CD4-positive, CD25-positive, alpha-beta regulatory T cell (primary cell): Measurements from ENCODE around the gene KCNC1. TPM values are rescaled to one million over a fixed set of nuclear protein-coding genes. Genes with fewer than 3 reads are reported as not detected.

Experiments
- ATAC-seq, 2 donors: fragments of 150-1000 bp; cut with Tn5 transposase; one replicate each; pipeline ENCODE4 v1.10.0; 2021; ENCODE audit warnings: low read depth in 2 of 2, moderate number of reproducible peaks in 2 of 2, moderate library complexity in 1 of 2
- DNase-seq, 3 donors: peaks; one replicate each; pipeline versions ENCODE4 v3.0.0 to v3.0.0-alpha.2; 2012 to 2022; ENCODE audit warnings: mixed read lengths in 1 of 3
- H3K27ac ChIP-seq: one replicate; pipeline ENCODE4 v1.7.0; 2013; ENCODE audit warnings: mild to moderate bottlenecking, low read length; ENCODE audit not compliant: insufficient read depth, poor library complexity, severe bottlenecking
- H3K27me3 ChIP-seq: one replicate; pipeline ENCODE4 v1.7.0; 2013; ENCODE audit warnings: low read length; ENCODE audit not compliant: control insufficient read depth, insufficient read depth
- H3K36me3 ChIP-seq: one replicate; pipeline ENCODE4 v1.7.0; 2013; ENCODE audit warnings: mild to moderate bottlenecking, low read length, moderate library complexity; ENCODE audit not compliant: control insufficient read depth, insufficient read depth
- H3K4me1 ChIP-seq: 2 replicates; pipeline ENCODE4 v1.7.0; 2013; ENCODE audit warnings: mild to moderate bottlenecking, low read length; ENCODE audit not compliant: insufficient read depth, control insufficient read depth, poor library complexity, severe bottlenecking
- H3K4me3 ChIP-seq: one replicate; pipeline ENCODE4 v1.7.0; 2013; ENCODE audit warnings: low read depth, mild to moderate bottlenecking, low read length, moderate library complexity
- H3K9me3 ChIP-seq, 2 experiments: 1 replicate in 1 of 2; 2 replicates in 1 of 2; pipeline ENCODE4 v1.7.0; 2013; ENCODE audit warnings: low read length in 2 of 2, mild to moderate bottlenecking in 1 of 2, moderate library complexity in 1 of 2; ENCODE audit not compliant: control insufficient read depth in 2 of 2
- H3K27ac Mint-ChIP-seq, 3 donors: one replicate each; pipeline ENCODE4 v1.8.0; 2020 to 2022; ENCODE audit warnings: mild to moderate bottlenecking in 3 of 3, mixed read lengths in 3 of 3, moderate library complexity in 2 of 3
- H3K27me3 Mint-ChIP-seq: one replicate; pipeline ENCODE4 v1.8.0; 2022; ENCODE audit warnings: mild to moderate bottlenecking, mixed read lengths
- H3K36me3 Mint-ChIP-seq: one replicate; pipeline ENCODE4 v1.8.0; 2020; ENCODE audit warnings: mixed read lengths
- H3K4me1 Mint-ChIP-seq, 4 donors: one replicate each; pipeline ENCODE4 v1.8.0; 2020 to 2022; ENCODE audit warnings: mixed read lengths in 4 of 4, mild to moderate bottlenecking in 1 of 4
- H3K4me3 Mint-ChIP-seq, 4 donors: one replicate each; pipeline ENCODE4 v1.8.0; 2020 to 2022; ENCODE audit warnings: mild to moderate bottlenecking in 4 of 4, mixed read lengths in 4 of 4, moderate library complexity in 3 of 4
- H3K9me3 Mint-ChIP-seq, 7 donors: one replicate each; pipeline ENCODE4 v1.8.0; 2020 to 2022; ENCODE audit warnings: mixed read lengths in 7 of 7, mild to moderate bottlenecking in 3 of 7, moderate library complexity in 2 of 7
- polyA plus RNA-seq, 4 donors: library from polyadenylated mRNA; unstranded; fragments of 300-500 nt; fragmentation: Illumina TruSeq; gene quantifications; one replicate each; pipeline ENCODE4 v1.2.3, GENCODE V29; 2021
- total RNA-seq: library from RNA; stranded (reverse); gene quantifications from one replicate; pipeline ENCODE4 v1.2.3, GENCODE V29; 2022

KCNC1 gene
- total and polyA plus RNA-seq, 5 donors from 2014 or later = 0.22 to 1.2 (median 0.47) TPM; not detected in 2

DNA sequence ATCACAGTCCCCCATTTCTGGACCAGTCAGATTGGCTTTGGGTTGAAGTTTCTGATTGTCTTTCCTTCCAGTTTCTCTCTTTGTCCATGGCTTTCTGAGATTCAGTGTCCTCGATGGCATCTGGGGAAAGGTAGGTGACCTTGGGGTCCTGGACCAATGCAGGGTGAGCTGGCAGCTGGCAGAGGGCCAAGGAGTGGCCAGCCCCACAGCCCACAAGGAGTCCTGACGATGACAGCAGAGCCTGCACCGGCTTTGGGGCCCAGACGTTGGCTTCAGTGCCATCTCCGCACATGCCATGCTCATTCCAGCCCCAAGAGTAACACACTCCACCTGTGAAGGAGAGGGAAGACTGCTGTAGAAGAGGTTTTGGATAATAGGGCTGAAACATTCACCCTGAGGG is 53.5 kb downstream of the KCNC1 start:
- Histone ChIP-seq H3K27ac (no peak overlapping the region), H3K4me3 (no peak overlapping the region), H3K4me1 (no peaks in the 10 kb centered on the region), H3K9me3 (no peaks in the 10 kb centered on the region), H3K36me3 (no peaks in the 10 kb centered on the region), H3K27me3 (no peaks in the 10 kb centered on the region)
- DNase-seq = no peak
- Mint-ChIP-seq H3K27me3 (no peaks in the 10 kb centered on the region), H3K4me1 (no peaks in the 10 kb centered on the region), H3K36me3 (peaks cover 40% of the 10 kb centered on the region), H3K9me3 (peaks cover 0 to 1% (median 0%) of the 10 kb centered on the region in 7 donors), H3K27ac (no peak overlapping the region), H3K4me3 (no peak overlapping the region)
- ATAC-seq = no peak

GRCh38 chr11:17790453-17790852 is 55.9 kb downstream of the KCNC1 start:
- Mint-ChIP-seq H3K27ac (no peak overlapping the region), H3K36me3 (peaks cover 36% of the 10 kb centered on the region), H3K4me3 (no peak overlapping the region), H3K27me3 (no peaks in the 10 kb centered on the region), H3K9me3 (peaks cover 0 to 1% (median 0%) of the 10 kb centered on the region in 7 donors), H3K4me1 (no peaks in the 10 kb centered on the region)
- Histone ChIP-seq H3K27ac (no peak overlapping the region), H3K4me3 (no peak overlapping the region), H3K36me3 (no peaks in the 10 kb centered on the region), H3K4me1 (no peaks in the 10 kb centered on the region), H3K9me3 (no peaks in the 10 kb centered on the region), H3K27me3 (no peaks in the 10 kb centered on the region)
- no peak for ATAC-seq
- no peak for DNase-seq

- H3K9me3 ChIP-seq = no peaks in the 10 kb centered on the region
- Mint-ChIP-seq H3K27ac (no peak overlapping the region), H3K36me3 (peaks cover 31% of the 10 kb centered on the region), H3K4me3 (no peak overlapping the region), H3K27me3 (no peaks in the 10 kb centered on the region), H3K4me1 (no peaks in the 10 kb centered on the region), H3K9me3 (peaks cover 0 to 1% (median 0%) of the 10 kb centered on the region in 7 donors)
- H3K27ac ChIP-seq = no peak overlapping the region
- no peaks in the 10 kb centered on the region for H3K36me3 ChIP-seq
- no peaks in the 10 kb centered on the region for H3K27me3 ChIP-seq
- no peak for ATAC-seq
- no peaks in the 10 kb centered on the region for H3K4me1 ChIP-seq
- no peak for DNase-seq
- no peak overlapping the region for H3K4me3 ChIP-seq
These were observed 56.6 kb downstream of the KCNC1 start for GRCh38 chr11:17791144-17791543.

GRCh38 chr11:17792161-17792560 is 57.6 kb downstream of the KCNC1 start:
- ATAC-seq (no peak), DNase-seq (no peak)
- Mint-ChIP-seq H3K27ac (no peak overlapping the region), H3K9me3 (peaks cover 0 to 1% (median 0%) of the 10 kb centered on the region in 7 donors), H3K27me3 (no peaks in the 10 kb centered on the region), H3K36me3 (peaks cover 25% of the 10 kb centered on the region), H3K4me1 (no peaks in the 10 kb centered on the region), H3K4me3 (no peak overlapping the region)
- Histone ChIP-seq H3K27me3 (no peaks in the 10 kb centered on the region), H3K4me1 (no peaks in the 10 kb centered on the region), H3K9me3 (no peaks in the 10 kb centered on the region), H3K36me3 (no peaks in the 10 kb centered on the region), H3K4me3 (no peak overlapping the region), H3K27ac (no peak overlapping the region)

DNA sequence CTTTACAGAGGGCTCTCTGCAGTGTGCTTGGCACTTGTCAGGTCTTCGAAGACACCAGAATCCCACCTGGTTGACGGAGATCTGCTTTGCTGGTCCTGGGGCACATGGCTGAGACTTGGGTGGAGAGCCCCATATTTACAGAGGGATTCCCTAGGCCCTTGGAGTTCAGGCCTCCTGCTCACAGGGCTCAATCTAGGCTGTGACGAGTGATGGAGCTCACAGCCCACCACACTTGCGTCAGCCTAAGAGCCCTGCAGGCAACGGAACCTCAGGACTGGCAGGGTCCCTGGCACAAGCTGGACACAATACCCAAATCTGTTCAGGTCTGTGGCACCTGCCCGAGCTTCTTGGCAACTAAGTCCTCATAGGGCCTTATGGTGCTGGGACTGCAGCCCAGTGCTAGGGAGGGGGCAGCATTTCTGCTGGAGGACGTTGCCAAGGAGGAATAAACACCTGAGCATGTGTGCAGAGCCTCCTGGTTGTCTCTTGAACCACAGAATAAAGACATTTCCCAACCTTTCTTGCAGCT is 59.1 kb downstream of the KCNC1 start:
- H3K9me3 ChIP-seq = no peaks in the 10 kb centered on the region
- no peak overlapping the region for H3K27ac Mint-ChIP-seq
- H3K36me3 ChIP-seq = no peaks in the 10 kb centered on the region
- no peaks in the 10 kb centered on the region for H3K27me3 Mint-ChIP-seq
- no peak for ATAC-seq
- H3K27ac ChIP-seq = no peak overlapping the region
- H3K36me3 Mint-ChIP-seq = peaks cover 12% of the 10 kb centered on the region
- no peak for DNase-seq
- H3K4me1 ChIP-seq = no peaks in the 10 kb centered on the region
- H3K9me3 Mint-ChIP-seq = no peaks in the 10 kb centered on the region
- no peaks in the 10 kb centered on the region for H3K27me3 ChIP-seq
- H3K4me3 Mint-ChIP-seq = no peak overlapping the region
- no peak overlapping the region for H3K4me3 ChIP-seq
- peaks cover 0 to 4% (median 0%) of the 10 kb centered on the region in 4 donors for H3K4me1 Mint-ChIP-seq

- Histone ChIP-seq H3K9me3 (no peaks in the 10 kb centered on the region), H3K4me1 (no peaks in the 10 kb centered on the region), H3K36me3 (no peaks in the 10 kb centered on the region), H3K27ac (no peak overlapping the region), H3K27me3 (no peaks in the 10 kb centered on the region), H3K4me3 (no peak overlapping the region)
- no peaks in the 10 kb centered on the region for H3K9me3 Mint-ChIP-seq
- no peaks in the 10 kb centered on the region for H3K27me3 Mint-ChIP-seq
- H3K27ac Mint-ChIP-seq = no peak overlapping the region
- ATAC-seq (no peak), DNase-seq (no peak)
- no peak overlapping the region for H3K4me3 Mint-ChIP-seq
- peaks cover 0 to 4% (median 0%) of the 10 kb centered on the region in 4 donors for H3K4me1 Mint-ChIP-seq
- peaks cover 11% of the 10 kb centered on the region for H3K36me3 Mint-ChIP-seq
These were observed 60.4 kb downstream of the KCNC1 start for GRCh38 chr11:17794981-17795380.

DNA sequence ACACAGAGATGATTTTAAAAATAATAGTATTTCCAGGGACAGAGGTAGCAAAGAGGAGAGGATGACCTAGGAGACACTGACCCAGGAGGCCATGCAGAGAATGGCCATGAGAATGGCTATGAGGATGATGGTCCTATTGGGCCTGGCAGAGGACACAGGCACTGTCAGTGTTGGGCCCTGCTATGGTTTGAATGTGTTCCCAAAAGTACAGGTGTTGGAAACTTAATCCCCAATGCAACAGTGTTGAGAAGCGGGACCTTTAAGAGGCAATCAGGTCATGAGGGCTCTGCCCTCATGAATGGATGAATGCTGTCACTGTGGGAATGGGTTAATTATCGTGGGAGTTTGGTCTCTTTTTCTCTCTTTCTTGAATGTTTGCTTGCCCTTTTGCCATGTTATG is 61.6 kb downstream of the KCNC1 start:
- no peaks in the 10 kb centered on the region for H3K36me3 ChIP-seq
- no peaks in the 10 kb centered on the region for H3K4me1 ChIP-seq
- no peaks in the 10 kb centered on the region for H3K27me3 Mint-ChIP-seq
- H3K4me3 ChIP-seq = no peak overlapping the region
- H3K27ac ChIP-seq = no peak overlapping the region
- no peak overlapping the region for H3K27ac Mint-ChIP-seq
- H3K27me3 ChIP-seq = no peaks in the 10 kb centered on the region
- H3K4me1 Mint-ChIP-seq = peaks cover 0 to 4% (median 0%) of the 10 kb centered on the region in 4 donors
- H3K9me3 ChIP-seq = no peaks in the 10 kb centered on the region
- DNase-seq = no peak
- no peaks in the 10 kb centered on the region for H3K9me3 Mint-ChIP-seq
- H3K4me3 Mint-ChIP-seq = no peak overlapping the region
- ATAC-seq = no peak
- H3K36me3 Mint-ChIP-seq = peaks cover 10% of the 10 kb centered on the region

DNA sequence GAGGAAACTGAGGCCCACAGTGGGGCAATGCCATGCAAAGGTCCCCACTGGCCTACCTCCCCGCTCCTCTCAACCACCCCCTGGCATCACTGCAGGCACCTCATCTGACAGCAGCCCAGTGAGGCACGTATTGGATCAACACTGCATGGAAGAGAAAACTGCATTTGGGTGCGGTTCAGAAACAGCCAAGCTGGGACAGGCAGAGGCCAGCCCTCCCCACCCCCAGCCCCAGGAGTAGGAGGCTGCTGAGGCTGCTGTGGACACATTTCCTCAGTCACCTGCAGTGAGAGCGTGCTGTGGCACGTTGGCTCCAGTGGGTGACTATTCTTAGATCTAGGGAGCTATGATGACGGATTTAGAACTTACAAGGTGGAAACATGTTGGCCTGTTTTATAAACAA is 63.7 kb downstream of the KCNC1 start:
- Histone ChIP-seq H3K4me3 (no peak overlapping the region), H3K9me3 (no peaks in the 10 kb centered on the region), H3K4me1 (no peaks in the 10 kb centered on the region), H3K27me3 (no peaks in the 10 kb centered on the region), H3K27ac (no peak overlapping the region), H3K36me3 (no peaks in the 10 kb centered on the region)
- DNase-seq (no peak), ATAC-seq (no peak)
- Mint-ChIP-seq H3K4me3 (no peak overlapping the region), H3K27ac (peak overlapping the region in 2 of 3 donors; percentile 14 to 45), H3K4me1 (peaks cover 0 to 4% (median 0%) of the 10 kb centered on the region in 4 donors), H3K36me3 (peaks cover 10% of the 10 kb centered on the region), H3K27me3 (no peaks in the 10 kb centered on the region), H3K9me3 (no peaks in the 10 kb centered on the region)
